Head of caudate nucleus (tissue), 42 donors: Measurements from ENCODE around the gene MIA2.

Source experiments
- DNase-seq, 42 donors: peaks; one replicate each; pipeline versions ENCODE4 v3.0.0 to v3.0.0-alpha.2; 2020 to 2021; ENCODE audit warnings: mixed read lengths in 7 of 42
- intact Hi-C: fragments of 100-400 bp; cut with DNase I; formaldehyde crosslinking; loops from one replicate; pipeline ENCODE4 v1.15.0; 2022

Gene MIA2

GRCh38 chr14:39422243-39422642 lies 188.5 kb downstream of the MIA2 start:
- DNase-seq: no peak
- intact Hi-C loops: no loop called here

GRCh38 chr14:39423793-39424192 lies 190.1 kb downstream of the MIA2 start:
- no peak for DNase-seq
- intact Hi-C loops: no loop called here

- no peak for DNase-seq
- intact Hi-C loops: no loop called here
Measured at GRCh38 chr14:39425947-39426346, 192.2 kb downstream of the MIA2 start.

DNA sequence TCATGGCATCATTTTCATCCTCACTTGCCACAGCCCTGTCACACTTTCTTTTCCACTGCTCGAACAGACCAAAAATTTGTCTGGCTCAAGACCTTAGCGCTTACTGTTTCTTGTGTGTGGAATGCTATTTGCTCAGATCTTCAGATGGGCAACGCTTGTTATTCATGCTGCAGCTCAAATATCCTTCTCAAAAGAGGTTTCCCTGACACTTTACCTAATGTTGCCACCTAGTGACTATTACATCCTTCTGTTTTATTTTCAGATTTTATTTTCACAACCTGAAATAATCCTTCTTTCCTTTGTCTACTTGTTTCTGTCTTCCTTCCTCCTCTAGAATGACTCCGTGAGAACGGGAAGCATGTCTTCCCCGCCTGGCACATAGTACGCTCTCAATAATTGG lies 192.9 kb downstream of the MIA2 start:
- intact Hi-C loops: no loop called here
- no peak for DNase-seq

GRCh38 chr14:39428118-39428517 lies 194.4 kb downstream of the MIA2 start:
- DNase-seq: no peak
- intact Hi-C loops: no loop called here

DNA sequence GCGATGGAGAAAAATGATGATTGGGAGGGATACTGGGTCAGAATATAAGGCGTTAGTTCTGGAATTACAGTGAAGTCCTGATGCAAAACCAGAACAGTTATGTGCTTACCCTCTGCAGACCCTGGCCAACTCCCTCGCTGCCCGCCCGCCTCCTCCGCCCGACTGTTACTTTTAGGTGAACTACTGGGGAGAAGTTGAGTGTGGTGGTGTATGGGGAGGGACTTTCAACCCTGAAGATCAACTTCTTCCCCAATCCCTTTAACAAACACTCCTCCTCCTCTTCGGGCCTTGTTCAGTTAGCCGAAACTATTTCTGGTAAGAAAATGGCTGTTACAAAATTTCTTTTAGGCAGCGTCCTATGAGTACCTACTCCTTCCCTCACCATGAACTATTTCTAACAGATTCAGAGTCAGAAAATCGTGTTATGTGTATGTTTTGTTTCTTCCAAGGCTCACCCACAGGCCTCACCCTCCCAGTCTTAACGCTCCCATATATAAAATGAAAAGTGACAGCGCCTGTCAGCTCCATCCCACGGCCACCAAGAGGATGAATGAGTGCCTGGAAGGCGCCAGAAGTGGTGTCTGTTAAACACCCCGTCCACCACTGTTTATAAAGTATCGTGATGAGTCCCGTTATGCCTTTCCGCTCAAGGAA lies 197.2 kb downstream of the MIA2 start:
- intact Hi-C loops: loop anchor here (5.0 to 10.0 kb wide), 2 partner anchors 166 to 319 kb away; partner anchors contain the start of gene GEMIN2
- DNase-seq: peak in 19 of 42 donors; percentile 6 to 73 (median 31)

GRCh38 chr14:39431416-39432178 lies 197.9 kb downstream of the MIA2 start:
- intact Hi-C loops: loop anchor here (2.0 to 10.0 kb wide), 3 partner anchors 167 to 319 kb away; partner anchors contain the start of genes GEMIN2 and PNN
- peak in 39 of 42 donors; percentile 7 to 71 (median 36) for DNase-seq

- intact Hi-C loops: loop anchor here (2.0 to 10.0 kb wide), 3 partner anchors 167 to 320 kb away; partner anchors contain the start of genes GEMIN2 and PNN
- DNase-seq: peak; percentile 94 to 99 (median 98)
Measured at GRCh38 chr14:39432179-39432618, 198.5 kb downstream of the MIA2 start, which contains the start of gene FBXO33. Gene FBXO33 (minus strand): TSS chr14:39432433. CDS start chr14:39432162, 271 bp downstream.

DNA sequence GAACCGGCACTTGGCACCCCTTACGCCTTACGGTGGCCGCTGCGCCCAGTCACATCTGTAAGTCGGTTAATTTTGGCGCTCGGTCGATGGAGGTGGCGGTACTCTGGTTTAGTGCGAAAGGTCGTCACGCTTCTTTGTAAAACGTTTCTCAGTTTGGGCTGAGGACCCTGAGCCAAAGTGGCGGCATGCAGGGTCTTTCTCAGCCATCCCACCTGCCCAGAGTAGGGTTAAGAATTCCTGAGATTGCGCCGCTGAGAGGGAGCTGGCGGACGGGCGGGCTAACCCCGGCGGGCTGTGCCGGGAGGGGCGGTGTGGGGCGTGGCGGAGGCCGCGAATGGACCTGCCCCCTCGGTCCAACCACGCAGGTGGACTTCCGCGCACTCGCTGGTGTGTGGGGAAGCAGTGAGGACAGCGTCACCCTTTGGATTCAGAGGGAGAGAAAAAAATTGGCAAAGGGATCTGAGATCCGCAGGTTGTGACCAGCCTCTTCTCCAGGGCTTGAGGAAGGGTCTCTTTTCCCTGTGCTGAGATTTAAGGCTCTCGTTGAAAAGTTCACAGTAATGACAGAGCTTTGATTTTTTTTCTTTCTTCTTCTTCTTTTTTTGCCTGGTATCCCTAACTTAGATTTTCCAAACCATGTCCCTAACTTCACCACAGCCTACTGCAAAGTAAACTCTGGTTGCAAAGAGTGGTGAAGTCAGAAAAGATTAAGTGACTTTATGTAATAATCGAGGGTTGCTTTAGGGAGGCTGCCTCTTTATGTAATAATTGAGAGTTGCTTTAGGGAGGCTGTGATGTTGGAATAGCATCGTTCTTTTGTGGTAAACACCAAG lies 199.1 kb downstream of the MIA2 start:
- intact Hi-C loops: loop anchor here (2.0 to 10.0 kb wide), 3 partner anchors 168 to 321 kb away; partner anchors contain the start of genes GEMIN2 and PNN
- DNase-seq: peak in 41 of 42 donors; percentile 67 to 91 (median 82)

DNA sequence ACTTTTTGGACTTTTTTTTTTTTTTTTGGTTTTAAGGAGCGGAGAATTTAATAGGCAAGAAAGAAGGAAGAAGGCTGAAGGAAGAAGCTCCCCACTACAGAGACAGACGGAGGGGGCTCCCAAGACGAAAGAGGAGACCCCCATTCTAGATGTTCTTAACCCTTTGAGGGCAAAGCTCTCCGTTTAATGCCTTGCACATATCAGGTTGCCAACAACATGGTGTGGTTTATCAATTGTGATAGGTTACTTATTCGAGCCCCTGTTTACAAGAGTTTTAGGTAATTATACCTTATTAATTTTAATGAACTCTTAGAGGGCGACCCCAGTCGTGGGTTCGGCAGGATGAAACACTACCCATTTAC lies 199.7 kb downstream of the MIA2 start:
- intact Hi-C loops: loop anchor here (2.0 to 10.0 kb wide), 3 partner anchors 169 to 321 kb away; partner anchors contain the start of genes GEMIN2 and PNN
- DNase-seq: no peak

DNA sequence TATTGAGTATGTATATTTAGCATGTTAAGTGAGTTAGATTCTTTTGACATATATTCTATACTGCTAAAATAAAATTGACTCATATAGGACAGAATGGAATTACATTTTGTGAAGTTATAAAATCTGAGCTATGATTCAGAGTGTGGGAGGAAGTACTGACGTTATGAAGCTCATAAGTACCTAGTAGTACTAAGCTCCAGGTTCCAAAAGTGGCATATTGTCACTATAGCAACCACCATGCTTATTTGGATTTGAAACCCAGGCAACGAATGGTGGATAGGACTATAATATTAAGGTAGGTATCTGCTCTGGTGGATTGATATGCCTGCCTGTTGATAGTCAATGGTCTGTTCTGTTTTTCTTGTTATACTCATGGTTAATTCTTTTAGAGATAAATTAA lies 200.7 kb downstream of the MIA2 start:
- intact Hi-C loops: loop anchor here (5.0 to 10.0 kb wide), 2 partner anchors 170 to 322 kb away; partner anchors contain the start of gene GEMIN2
- peak in 8 of 42 donors; percentile 5 to 73 (median 44) for DNase-seq

GRCh38 chr14:39435241-39435640 lies 201.5 kb downstream of the MIA2 start:
- DNase-seq: peak in 3 of 42 donors; percentile 13 to 33 (median 24)
- intact Hi-C loops: loop anchor here (10.0 kb wide), 1 partner anchor 170 kb away; no protein-coding TSS in a partner anchor
